GM18519 (cell line): Measurements from ENCODE around the gene OSTN.

Experiments
- ATAC-seq: cut with Tn5 transposase; IDR thresholded peaks from one replicate; pipeline ENCODE4 v1.9.1; 2021; ENCODE audit warnings: mild to moderate bottlenecking, moderate library complexity; ENCODE audit not compliant: unreplicated experiment, low FRiP score

Gene OSTN

GRCh38 chr3:191302451-191302850 lies 103.4 kb downstream of the OSTN start:
- no peak for ATAC-seq

- ATAC-seq, result no peak
These were observed 104.6 kb downstream of the OSTN start for GRCh38 chr3:191303596-191303995.

- ATAC-seq, result no peak
These were observed 107.4 kb downstream of the OSTN start for GRCh38 chr3:191306428-191306827.

- ATAC-seq, result no peak
These were observed 108.3 kb downstream of the OSTN start for GRCh38 chr3:191307341-191307740.

- ATAC-seq, result no peak
These were observed 114.3 kb downstream of the OSTN start for GRCh38 chr3:191313296-191313695.

- no peak for ATAC-seq
These were observed 115.2 kb downstream of the OSTN start for GRCh38 chr3:191314109-191314728.
